HG02973 (cell line): Measurements from ENCODE around the gene ST13.
"Not testable (repeated sequence)": the region's sequence is repeated elsewhere in the genome, so short reads cannot be mapped to it uniquely, and the experiment has no call there.

ENCODE experiments used
- ATAC-seq: cut with Tn5 transposase; IDR thresholded peaks from one replicate; pipeline ENCODE4 v1.9.1; 2021; ENCODE audit warnings: moderate library complexity; ENCODE audit not compliant: unreplicated experiment

Gene ST13

GRCh38 chr22:40791241-40791640 is 65.2 kb downstream of the ST13 start:
- ATAC-seq = no peak

- no peak for ATAC-seq
Observed at GRCh38 chr22:40789131-40789530, 67.3 kb downstream of the ST13 start.

GRCh38 chr22:40782521-40782920 is 73.9 kb downstream of the ST13 start:
- no peak for ATAC-seq

GRCh38 chr22:40781749-40782148 is 74.7 kb downstream of the ST13 start:
- not testable (repeated sequence) for ATAC-seq
